Measurements from ENCODE around the gene CDH4.

The CDH4 gene

GRCh38 chr20:61251529-61252393, at the start of gene CDH4:
Gene CDH4, plus strand, starts transcription at chr20:61252261.
- no peak for DNase-seq (ENCODE audit: low spot score)

- no peak for DNase-seq (ENCODE audit: low spot score)
Measured at GRCh38 chr20:61203320-61203719, 48.7 kb upstream of the CDH4 start.

- no peak for DNase-seq (ENCODE audit: low spot score)
Measured at GRCh38 chr20:61204206-61204605, 47.9 kb upstream of the CDH4 start.

- no peak for DNase-seq (ENCODE audit: low spot score)
Measured at GRCh38 chr20:61205769-61206168, 46.3 kb upstream of the CDH4 start.

GRCh38 chr20:61210862-61211261, 41.2 kb upstream of the CDH4 start:
- DNase-seq (ENCODE audit: low spot score): no peak

GRCh38 chr20:61217848-61218247, 34.2 kb upstream of the CDH4 start:
- DNase-seq (ENCODE audit: low spot score): no peak

- DNase-seq (ENCODE audit: low spot score): no peak
Measured at GRCh38 chr20:61219021-61219431, 33.0 kb upstream of the CDH4 start.

- no peak for DNase-seq (ENCODE audit: low spot score)
Measured at GRCh38 chr20:61220131-61220530, 31.9 kb upstream of the CDH4 start.

GRCh38 chr20:61220626-61221325, 31.3 kb upstream of the CDH4 start:
- no peak for DNase-seq (ENCODE audit: low spot score)

- DNase-seq (ENCODE audit: low spot score): no peak
Measured at GRCh38 chr20:61222699-61223098, 29.4 kb upstream of the CDH4 start.

GRCh38 chr20:61223121-61223520, 28.9 kb upstream of the CDH4 start:
- no peak for DNase-seq (ENCODE audit: low spot score)

GRCh38 chr20:61230166-61230565, 21.9 kb upstream of the CDH4 start:
- DNase-seq (ENCODE audit: low spot score): no peak

GRCh38 chr20:61233590-61233989, 18.5 kb upstream of the CDH4 start:
- DNase-seq (ENCODE audit: low spot score): no peak

GRCh38 chr20:61234224-61234890, 17.7 kb upstream of the CDH4 start:
- no peak for DNase-seq (ENCODE audit: low spot score)

- no peak for DNase-seq (ENCODE audit: low spot score)
Measured at GRCh38 chr20:61236713-61237112, 15.3 kb upstream of the CDH4 start.

GRCh38 chr20:61238813-61239212, 13.2 kb upstream of the CDH4 start:
- no peak for DNase-seq (ENCODE audit: low spot score)

- DNase-seq (ENCODE audit: low spot score): no peak
Measured at GRCh38 chr20:61240814-61241213, 11.2 kb upstream of the CDH4 start.

GRCh38 chr20:61244213-61244612, 7.8 kb upstream of the CDH4 start:
- DNase-seq (ENCODE audit: low spot score): no peak

GRCh38 chr20:61246269-61246668, 5.8 kb upstream of the CDH4 start:
- no peak for DNase-seq (ENCODE audit: low spot score)

- DNase-seq (ENCODE audit: low spot score): no peak
Measured at GRCh38 chr20:61249626-61250025, 2.4 kb upstream of the CDH4 start.

- no peak for DNase-seq (ENCODE audit: low spot score)
Measured at GRCh38 chr20:61252601-61253263, 671 bp downstream of the CDH4 start.

- DNase-seq (ENCODE audit: low spot score): no peak
Measured at GRCh38 chr20:61253264-61253639, 1.2 kb downstream of the CDH4 start.
